Measurements from ENCODE around the gene DNAJB5.

DNAJB5 gene

GRCh38 chr9:34980181-34980761 is 9.3 kb upstream of the DNAJB5 start:
- no peak overlapping the region for H3K27ac ChIP-seq
- H3K9ac ChIP-seq = no peak overlapping the region
- no peaks in the 10 kb centered on the region for H4K20me1 ChIP-seq (ENCODE audit: insufficient read depth)
- H3K27me3 ChIP-seq (ENCODE audit: insufficient read depth, low read depth) = no peaks in the 10 kb centered on the region
- TF ChIP-seq CTCF (conservative IDR thresholded peaks at IDR 0.05; ENCODE audit: low read depth, low read length) = no peak
- H2AFZ ChIP-seq (ENCODE audit: low read depth) = no peak overlapping the region
- no peaks in the 10 kb centered on the region for H3K79me2 ChIP-seq (ENCODE audit: insufficient read depth, low read depth)
- no peaks in the 10 kb centered on the region for H3K4me1 ChIP-seq (ENCODE audit: low read depth, poor library complexity, severe bottlenecking)
- no peak overlapping the region for H3K4me3 ChIP-seq (IDR thresholded peaks at IDR 0.05; ENCODE audit: insufficient read depth, low read depth, low read length)
- H3K36me3 ChIP-seq (ENCODE audit: insufficient read depth) = no peaks in the 10 kb centered on the region
- no peak overlapping the region for H3K4me2 ChIP-seq

- TF ChIP-seq CTCF (conservative IDR thresholded peaks at IDR 0.05; ENCODE audit: low read depth, low read length) = no peak
- Histone ChIP-seq H3K4me3 (IDR thresholded peaks at IDR 0.05; ENCODE audit: insufficient read depth, low read depth, low read length) (no peak overlapping the region), H3K36me3 (ENCODE audit: insufficient read depth) (no peaks in the 10 kb centered on the region), H3K79me2 (ENCODE audit: insufficient read depth, low read depth) (no peaks in the 10 kb centered on the region), H3K4me1 (ENCODE audit: low read depth, poor library complexity, severe bottlenecking) (no peaks in the 10 kb centered on the region), H4K20me1 (ENCODE audit: insufficient read depth) (no peaks in the 10 kb centered on the region), H3K9ac (no peak overlapping the region), H2AFZ (ENCODE audit: low read depth) (no peak overlapping the region), H3K4me2 (no peak overlapping the region), H3K27me3 (ENCODE audit: insufficient read depth, low read depth) (no peaks in the 10 kb centered on the region), H3K27ac (no peak overlapping the region)
These were observed 7.2 kb upstream of the DNAJB5 start for GRCh38 chr9:34982361-34982760.

GRCh38 chr9:34983209-34983608 is 6.3 kb upstream of the DNAJB5 start:
- H2AFZ ChIP-seq (ENCODE audit: low read depth) = no peak overlapping the region
- H4K20me1 ChIP-seq (ENCODE audit: insufficient read depth) = no peaks in the 10 kb centered on the region
- H3K27me3 ChIP-seq (ENCODE audit: insufficient read depth, low read depth) = no peaks in the 10 kb centered on the region
- no peak overlapping the region for H3K9ac ChIP-seq
- no peak for TF ChIP-seq CTCF (conservative IDR thresholded peaks at IDR 0.05; ENCODE audit: low read depth, low read length)
- no peaks in the 10 kb centered on the region for H3K4me1 ChIP-seq (ENCODE audit: low read depth, poor library complexity, severe bottlenecking)
- H3K4me3 ChIP-seq (IDR thresholded peaks at IDR 0.05; ENCODE audit: insufficient read depth, low read depth, low read length) = no peak overlapping the region
- no peak overlapping the region for H3K27ac ChIP-seq
- H3K4me2 ChIP-seq = no peak overlapping the region
- H3K79me2 ChIP-seq (ENCODE audit: insufficient read depth, low read depth) = no peaks in the 10 kb centered on the region
- H3K36me3 ChIP-seq (ENCODE audit: insufficient read depth) = no peaks in the 10 kb centered on the region

GRCh38 chr9:34984049-34984448 is 5.5 kb upstream of the DNAJB5 start:
- Histone ChIP-seq H3K9ac (no peak overlapping the region), H3K4me3 (IDR thresholded peaks at IDR 0.05; ENCODE audit: insufficient read depth, low read depth, low read length) (no peak overlapping the region), H2AFZ (ENCODE audit: low read depth) (no peak overlapping the region), H3K36me3 (ENCODE audit: insufficient read depth) (no peaks in the 10 kb centered on the region), H3K27ac (no peak overlapping the region), H3K4me1 (ENCODE audit: low read depth, poor library complexity, severe bottlenecking) (no peaks in the 10 kb centered on the region), H4K20me1 (ENCODE audit: insufficient read depth) (no peaks in the 10 kb centered on the region), H3K4me2 (no peak overlapping the region), H3K79me2 (ENCODE audit: insufficient read depth, low read depth) (no peaks in the 10 kb centered on the region), H3K27me3 (ENCODE audit: insufficient read depth, low read depth) (no peaks in the 10 kb centered on the region)
- no peak for TF ChIP-seq CTCF (conservative IDR thresholded peaks at IDR 0.05; ENCODE audit: low read depth, low read length)
